ENCODE results near the gene STK32B.

DNA sequence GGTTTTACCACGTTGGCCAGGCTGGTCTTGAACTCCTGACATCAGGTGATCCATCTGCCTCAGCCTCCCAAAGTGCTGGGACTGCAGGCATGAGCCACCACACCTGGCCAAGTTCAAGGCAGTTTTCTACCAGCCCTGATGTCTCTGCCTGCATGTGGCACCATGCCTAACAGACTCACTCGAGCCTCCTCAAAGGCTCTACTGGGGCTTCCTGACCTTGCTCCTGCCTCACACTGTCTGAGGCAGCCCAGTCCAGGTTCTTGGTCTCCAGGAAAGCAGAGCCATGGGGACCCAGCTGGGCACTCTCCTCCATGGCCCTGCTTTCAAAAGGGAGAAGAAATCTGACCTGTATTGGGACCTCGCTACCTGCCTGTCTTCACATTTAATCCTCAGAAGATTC lies 370.1 kb downstream of the STK32B start:
- TF ChIP-seq, protein P1, sequence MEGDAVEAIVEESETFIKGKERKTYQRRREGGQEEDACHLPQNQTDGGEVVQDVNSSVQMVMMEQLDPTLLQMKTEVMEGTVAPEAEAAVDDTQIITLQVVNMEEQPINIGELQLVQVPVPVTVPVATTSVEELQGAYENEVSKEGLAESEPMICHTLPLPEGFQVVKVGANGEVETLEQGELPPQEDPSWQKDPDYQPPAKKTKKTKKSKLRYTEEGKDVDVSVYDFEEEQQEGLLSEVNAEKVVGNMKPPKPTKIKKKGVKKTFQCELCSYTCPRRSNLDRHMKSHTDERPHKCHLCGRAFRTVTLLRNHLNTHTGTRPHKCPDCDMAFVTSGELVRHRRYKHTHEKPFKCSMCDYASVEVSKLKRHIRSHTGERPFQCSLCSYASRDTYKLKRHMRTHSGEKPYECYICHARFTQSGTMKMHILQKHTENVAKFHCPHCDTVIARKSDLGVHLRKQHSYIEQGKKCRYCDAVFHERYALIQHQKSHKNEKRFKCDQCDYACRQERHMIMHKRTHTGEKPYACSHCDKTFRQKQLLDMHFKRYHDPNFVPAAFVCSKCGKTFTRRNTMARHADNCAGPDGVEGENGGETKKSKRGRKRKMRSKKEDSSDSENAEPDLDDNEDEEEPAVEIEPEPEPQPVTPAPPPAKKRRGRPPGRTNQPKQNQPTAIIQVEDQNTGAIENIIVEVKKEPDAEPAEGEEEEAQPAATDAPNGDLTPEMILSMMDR (IDR thresholded peaks at IDR 0.05; ENCODE audit: low read depth, low read length, missing input control), result no peak
- TF ChIP-seq TAF1 (conservative IDR thresholded peaks at IDR 0.05) (no peak), RAD21 (IDR thresholded peaks at IDR 0.05) (no peak)

Measured in liver (tissue), 3 donors.